ENCODE data around the gene C11orf98.
A peak's percentile ranks its signal among the peaks of the same experiment; 100 is the strongest.
"Not testable (repeated sequence)": the region's sequence is repeated elsewhere in the genome, so short reads cannot be mapped to it uniquely, and the experiment has no call there.

C11orf98 gene

DNA sequence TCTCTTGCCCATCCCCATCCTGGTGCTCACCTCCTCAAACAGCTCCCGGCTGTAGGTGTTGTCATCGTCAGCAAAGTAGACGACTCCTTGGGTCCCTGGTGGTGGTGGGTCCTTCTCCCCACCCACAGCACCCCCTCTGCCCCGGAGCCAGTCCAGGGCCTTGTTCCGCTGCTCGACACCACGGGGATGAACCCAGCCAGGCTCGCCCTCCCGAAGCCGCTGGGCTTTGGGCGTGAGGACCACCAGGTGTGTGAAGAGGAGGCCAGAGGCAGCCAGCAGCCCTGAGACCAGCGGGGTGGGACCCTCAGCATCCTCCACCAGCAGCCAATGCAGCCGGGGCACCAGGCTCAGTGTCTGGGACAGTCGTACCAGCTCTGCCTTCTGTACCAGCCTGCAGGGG is 48.1 kb downstream of the C11orf98 start:
- not testable (repeated sequence) for DNase-seq, H3K27ac Mint-ChIP-seq, H3K27me3 Mint-ChIP-seq, H3K9me3 Mint-ChIP-seq, ATAC-seq, H3K4me3 Mint-ChIP-seq
- Mint-ChIP-seq H3K36me3 (ENCODE audit: low read depth) (peaks cover 19% of the 10 kb centered on the region), H3K4me1 (peaks cover 38% of the 10 kb centered on the region)

DNA sequence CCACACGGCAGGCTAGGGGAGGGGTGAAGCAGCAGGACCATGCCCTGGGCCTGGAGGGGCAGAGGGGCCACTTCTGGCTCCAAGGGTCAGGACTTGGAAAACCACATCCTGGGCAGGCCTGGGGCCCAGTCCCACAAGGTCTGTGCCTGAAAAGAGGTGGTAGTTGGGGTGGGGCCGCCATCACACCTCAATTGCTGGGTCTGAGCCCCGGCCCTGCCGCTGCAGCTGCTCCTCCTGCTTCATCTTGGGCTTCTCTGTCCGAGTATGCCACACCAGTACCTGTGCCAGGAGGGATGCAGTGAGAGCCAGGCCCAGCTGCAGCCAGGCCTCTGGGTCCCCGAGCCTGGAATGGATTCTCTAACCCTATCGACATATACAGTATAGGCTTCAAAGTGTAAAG is 49.5 kb downstream of the C11orf98 start:
- Mint-ChIP-seq H3K27ac (no peak overlapping the region), H3K4me1 (peaks cover 39% of the 10 kb centered on the region)
- DNase-seq: no peak

DNA sequence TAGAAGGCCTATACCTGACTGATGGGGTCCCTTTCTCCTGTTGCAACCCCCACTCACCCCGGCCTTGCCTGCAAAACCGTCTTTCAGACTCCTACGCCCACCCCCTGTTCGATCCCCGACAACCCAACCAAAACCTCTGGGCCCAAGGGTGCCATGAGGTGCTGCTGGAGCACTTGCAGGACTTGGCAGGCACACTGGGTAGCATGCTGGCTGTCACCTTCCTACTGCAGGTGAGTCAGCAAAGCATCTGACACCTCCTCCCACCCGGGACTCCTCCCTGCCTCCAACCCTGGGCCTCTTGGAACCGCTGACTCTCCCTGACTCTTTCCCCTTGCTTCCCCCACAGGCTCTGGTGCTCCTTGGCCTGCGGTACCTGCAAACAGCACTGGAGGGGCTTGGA is 50.7 kb downstream of the C11orf98 start:
- peak; percentile 54 for DNase-seq
- Mint-ChIP-seq H3K27me3 (no peaks in the 10 kb centered on the region), H3K9me3 (no peaks in the 10 kb centered on the region), H3K4me1 (peaks cover 42% of the 10 kb centered on the region), H3K27ac (peak overlapping the region; percentile 87), H3K36me3 (ENCODE audit: low read depth) (peaks cover 20% of the 10 kb centered on the region), H3K4me3 (no peak overlapping the region)
- peak; percentile 38 for ATAC-seq

More for the DNA sequence above, 49.5 kb downstream of the C11orf98 start:
- no peak for ATAC-seq
- no peak overlapping the region for H3K4me3 Mint-ChIP-seq
- no peaks in the 10 kb centered on the region for H3K9me3 Mint-ChIP-seq
- H3K36me3 Mint-ChIP-seq (ENCODE audit: low read depth): peaks cover 12% of the 10 kb centered on the region
- no peaks in the 10 kb centered on the region for H3K27me3 Mint-ChIP-seq

DNA sequence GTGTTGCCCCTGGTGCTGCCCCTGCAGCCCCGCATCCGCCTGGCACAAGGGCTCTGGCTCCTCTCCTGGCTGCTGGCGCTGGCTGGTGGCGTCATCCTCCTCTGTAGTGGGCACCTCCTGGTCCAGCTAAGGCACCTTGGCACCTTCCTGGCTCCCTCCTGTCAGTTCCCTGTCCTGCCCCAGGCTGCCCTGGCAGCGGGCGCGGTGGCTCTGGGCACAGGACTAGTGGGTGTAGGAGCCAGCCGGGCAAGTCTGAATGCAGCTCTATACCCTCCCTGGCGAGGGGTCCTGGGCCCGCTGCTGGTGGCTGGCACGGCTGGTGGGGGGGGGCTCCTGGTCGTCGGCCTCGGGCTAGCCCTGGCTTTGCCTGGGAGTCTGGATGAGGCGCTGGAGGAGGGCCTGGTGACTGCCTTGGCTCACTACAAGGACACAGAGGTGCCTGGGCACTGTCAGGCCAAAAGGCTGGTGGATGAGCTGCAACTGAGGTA is 51.7 kb downstream of the C11orf98 start:
- H3K9me3 Mint-ChIP-seq: no peaks in the 10 kb centered on the region
- peaks cover 20% of the 10 kb centered on the region for H3K36me3 Mint-ChIP-seq (ENCODE audit: low read depth)
- H3K27ac Mint-ChIP-seq: peak overlapping the region; percentile 87
- no peak for ATAC-seq
- H3K27me3 Mint-ChIP-seq: no peaks in the 10 kb centered on the region
- H3K4me3 Mint-ChIP-seq: no peak overlapping the region
- DNase-seq: no peak
- peaks cover 44% of the 10 kb centered on the region for H3K4me1 Mint-ChIP-seq
